Fibroblast of gingiva (primary cell): ENCODE data around the gene PTGES3L.
"Not testable (repeated sequence)": the region's sequence is repeated elsewhere in the genome, so short reads cannot be mapped to it uniquely, and the experiment has no call there.

Experiments
- DNase-seq: peaks from one replicate; pipeline ENCODE4 v3.0.0-alpha.2; 2011; ENCODE audit warnings: low read depth

Gene PTGES3L

DNA sequence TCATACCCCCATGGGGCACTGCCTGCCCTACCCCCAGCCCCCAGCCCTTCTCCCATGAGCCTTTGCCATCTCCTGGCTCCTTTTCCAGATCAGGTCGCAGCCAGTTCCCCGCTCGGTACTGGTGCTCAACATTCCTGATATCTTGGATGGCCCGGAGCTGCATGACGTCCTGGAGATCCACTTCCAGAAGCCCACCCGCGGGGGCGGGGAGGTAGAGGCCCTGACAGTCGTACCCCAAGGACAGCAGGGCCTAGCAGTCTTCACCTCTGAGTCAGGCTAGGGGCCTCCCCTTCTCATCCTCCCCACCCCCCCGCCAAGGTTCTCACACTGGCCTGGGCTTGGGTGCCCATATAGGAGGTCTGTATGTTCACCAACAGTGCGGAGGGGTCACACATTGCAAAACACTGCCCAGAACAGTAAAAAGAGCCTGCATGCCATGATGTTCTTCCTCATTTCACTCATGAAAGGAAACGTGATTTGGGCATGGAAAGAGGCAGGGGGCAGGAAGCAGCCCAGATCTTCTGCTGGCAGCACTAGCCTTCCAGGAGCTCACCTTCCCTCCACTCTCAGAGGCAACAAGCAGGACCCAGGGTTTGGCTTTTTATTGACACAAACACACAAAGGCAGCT lies 34.3 kb upstream of the PTGES3L start:
- no peak for DNase-seq

DNA sequence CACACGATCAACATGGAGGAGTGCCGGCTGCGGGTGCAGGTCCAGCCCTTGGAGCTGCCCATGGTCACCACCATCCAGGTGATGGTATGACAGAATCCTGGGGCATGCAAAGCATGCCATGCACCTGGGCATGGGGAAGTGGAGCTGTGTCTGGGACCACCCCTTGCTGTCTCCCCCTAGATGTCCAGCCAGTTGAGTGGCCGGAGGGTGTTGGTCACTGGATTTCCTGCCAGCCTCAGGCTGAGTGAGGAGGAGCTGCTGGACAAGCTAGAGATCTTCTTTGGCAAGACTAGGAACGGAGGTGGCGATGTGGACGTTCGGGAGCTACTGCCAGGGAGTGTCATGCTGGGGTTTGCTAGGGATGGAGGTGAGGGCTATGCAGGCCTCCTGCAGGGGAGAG lies 33.4 kb upstream of the PTGES3L start:
- DNase-seq, result no peak

DNA sequence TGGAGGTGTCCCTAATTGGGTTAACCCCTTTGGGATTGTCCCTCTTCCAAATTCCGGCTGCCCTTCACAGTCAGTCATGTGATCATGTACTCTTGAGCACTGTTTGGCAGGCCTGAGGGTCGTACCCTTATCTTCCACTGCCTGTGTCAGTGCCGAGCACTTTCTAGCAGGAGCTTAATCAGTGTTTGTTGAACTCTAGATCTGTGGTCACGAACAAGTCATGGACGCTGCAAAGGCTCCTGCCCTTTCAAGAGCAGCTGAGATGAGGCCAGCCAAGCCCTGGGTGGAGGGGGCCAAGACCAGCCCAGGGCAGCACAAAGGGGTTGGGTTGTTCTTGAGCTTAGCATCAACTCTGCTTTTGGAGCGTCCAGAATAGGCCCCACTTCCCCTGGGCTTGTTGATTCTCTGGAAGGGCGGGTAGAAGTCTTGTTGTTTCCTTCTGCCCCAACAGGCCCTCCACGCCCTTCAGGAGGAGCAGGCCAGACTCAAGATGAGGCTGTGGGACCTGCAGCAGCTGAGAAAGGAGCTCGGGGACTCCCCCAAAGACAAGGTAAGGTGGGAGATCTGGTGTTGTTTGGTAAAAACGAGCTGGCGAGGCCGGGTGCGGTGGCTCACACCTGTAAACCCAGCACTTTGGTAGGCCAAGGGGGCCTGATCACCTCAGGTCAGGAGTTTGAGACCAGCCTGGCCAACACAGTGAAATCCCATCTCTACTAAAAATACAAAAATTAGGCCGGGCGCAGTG lies 32.0 kb upstream of the PTGES3L start:
- no peak for DNase-seq

DNA sequence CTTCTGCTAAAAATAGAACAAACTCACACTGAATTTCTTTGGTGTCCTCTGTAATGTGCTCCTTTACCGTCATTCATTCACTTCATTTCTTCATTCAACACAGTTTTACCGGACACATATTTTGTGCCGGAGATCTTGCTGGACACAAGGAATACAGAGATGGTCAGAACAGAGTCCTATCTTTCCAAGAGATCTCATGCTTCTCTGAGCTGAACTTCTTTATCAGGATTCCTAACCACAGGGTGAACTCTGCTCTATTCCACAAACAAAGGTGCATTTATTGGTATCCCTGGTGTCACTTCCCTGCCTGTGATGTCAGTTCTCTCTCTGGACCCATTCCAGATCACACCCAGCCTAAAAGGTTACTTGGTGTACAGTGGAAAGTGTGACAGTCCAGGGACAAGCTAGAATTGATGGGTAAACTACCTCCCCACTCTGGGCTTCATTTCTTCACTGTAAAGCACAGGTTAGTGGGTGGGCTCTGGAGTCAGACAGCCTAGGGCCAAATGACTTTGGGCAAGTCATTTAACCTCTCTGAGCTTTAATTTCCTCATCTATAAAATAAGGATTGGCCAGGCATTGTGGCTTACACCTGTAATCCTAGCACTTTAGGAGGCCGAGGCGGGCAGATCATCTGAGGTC lies 30.9 kb upstream of the PTGES3L start:
- DNase-seq, result no peak

DNA sequence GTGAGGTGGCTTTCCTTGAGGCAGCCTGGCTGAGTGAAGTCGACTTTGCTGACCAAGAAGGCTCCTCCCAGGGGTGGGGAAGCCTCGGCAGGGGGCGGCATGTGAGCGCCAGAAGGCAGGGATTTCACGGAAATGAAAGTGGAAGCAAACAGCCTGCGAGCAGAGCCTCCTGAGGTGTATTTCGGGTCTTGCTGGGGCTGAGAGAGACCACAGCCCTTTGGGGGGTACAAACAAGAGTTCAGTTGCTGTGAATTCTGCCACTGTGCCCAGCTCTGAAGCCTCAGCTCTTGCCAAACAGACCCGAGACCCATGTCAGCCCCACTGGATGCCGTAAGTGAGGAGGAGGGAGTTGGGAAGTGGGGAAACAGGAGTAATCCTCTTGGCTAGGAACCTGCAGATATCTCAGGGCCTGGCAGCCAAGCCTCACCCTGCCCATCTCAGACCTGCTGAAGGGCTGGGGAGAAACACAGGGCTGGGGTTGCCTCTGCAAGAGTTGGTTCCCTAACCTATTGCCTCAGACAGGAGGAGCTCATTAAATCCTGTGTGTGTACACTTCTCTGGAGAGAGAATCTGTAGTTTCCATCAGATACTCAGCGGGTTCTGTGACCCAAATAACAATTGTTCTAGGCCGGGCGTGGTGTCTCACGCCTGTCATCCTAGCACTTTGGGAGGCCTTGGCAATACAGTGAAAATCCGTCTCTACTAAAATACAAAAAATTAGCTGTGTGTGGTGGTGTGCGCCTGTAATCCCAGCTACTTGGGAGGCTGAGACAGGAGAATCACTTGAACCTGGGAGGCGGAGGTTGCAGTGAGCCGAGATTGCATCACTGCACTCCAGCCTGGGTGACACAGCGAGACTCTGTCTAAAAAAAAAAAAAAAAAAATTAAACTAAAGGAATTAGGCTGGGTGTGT lies 27.0 kb upstream of the PTGES3L start, which contains the start of gene IFI35:
Gene IFI35 (plus strand): TSS at position 146 of the 913 bp plus-strand sequence. CDS start 164 bp downstream, at position 310.
- DNase-seq, result peak; percentile 83

DNA sequence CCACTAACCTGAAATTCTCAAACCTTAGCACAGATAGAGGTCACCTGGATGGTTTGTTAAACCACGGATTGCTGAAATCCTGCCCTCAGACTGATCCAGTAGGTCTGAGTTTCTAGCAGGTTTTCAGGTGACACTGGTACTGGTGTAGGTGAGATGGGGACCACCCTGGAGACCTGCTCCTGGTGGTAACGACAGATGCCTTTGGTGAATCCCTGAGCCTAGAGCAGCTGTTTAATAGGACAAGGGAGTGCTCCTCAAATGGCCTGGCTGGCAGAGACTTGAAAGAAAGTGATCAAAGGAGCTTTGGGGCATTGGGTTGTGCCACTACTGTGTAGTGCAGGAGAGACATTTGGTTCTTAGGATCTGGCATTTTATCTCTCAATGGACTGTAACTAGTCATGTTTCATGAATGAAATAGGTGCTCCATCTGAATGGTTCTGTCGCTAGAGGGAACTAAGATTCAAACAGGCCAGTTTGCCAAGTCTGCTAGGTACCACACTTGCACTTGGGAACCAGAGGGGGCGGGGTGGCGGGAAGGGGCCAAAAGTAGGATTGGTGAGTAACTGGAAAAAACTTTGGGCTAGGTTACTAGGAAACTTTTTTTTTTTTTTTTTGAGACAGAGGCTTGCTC lies 23.8 kb upstream of the PTGES3L start:
- peak; percentile 41 for DNase-seq

DNA sequence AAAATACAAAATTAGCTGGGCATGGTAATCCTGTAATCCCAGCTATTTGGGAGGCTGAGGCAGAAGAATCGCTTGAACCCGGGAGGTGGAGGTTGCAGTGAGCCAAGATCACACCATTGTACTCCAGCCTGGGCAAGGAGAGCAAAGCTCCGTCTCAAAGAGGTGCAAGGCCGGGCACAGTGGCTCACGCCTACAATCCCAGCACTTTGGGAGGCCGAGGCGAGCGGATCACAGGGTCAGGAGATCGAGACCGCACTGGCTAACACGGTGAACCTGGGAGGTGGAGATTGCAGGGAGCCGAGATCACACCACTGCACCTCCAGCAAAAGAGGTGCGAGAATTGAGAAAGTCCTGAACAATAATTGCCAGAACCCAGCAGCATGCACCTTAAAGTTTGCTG lies 21.0 kb upstream of the PTGES3L start:
- DNase-seq, result not testable (repeated sequence)

DNA sequence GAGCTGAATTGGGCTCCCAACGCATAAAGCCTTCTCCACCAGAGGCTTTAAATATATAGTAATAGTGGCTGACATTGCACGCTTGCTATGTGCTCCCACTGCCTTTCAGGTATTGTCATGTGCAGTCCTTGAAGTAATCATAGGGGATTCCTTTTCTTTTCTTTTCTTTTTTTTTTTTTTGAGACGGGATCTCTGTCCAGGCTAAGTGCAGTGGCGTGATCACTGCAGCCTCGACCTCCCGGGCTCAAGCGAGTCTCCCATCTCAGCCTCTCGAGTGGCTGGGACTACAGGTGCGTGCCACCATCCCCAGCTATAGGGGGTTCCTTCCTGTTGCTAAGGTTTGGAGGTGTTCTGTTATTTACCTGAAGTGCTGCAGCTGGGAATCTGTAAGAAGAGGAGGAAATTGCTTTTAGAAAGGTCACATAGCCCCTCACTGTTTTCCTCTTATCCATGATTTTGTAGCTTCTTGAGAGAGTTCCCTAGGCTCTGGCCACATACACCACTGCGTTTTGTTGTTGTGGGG lies 19.2 kb upstream of the PTGES3L start:
- DNase-seq, result no peak

DNA sequence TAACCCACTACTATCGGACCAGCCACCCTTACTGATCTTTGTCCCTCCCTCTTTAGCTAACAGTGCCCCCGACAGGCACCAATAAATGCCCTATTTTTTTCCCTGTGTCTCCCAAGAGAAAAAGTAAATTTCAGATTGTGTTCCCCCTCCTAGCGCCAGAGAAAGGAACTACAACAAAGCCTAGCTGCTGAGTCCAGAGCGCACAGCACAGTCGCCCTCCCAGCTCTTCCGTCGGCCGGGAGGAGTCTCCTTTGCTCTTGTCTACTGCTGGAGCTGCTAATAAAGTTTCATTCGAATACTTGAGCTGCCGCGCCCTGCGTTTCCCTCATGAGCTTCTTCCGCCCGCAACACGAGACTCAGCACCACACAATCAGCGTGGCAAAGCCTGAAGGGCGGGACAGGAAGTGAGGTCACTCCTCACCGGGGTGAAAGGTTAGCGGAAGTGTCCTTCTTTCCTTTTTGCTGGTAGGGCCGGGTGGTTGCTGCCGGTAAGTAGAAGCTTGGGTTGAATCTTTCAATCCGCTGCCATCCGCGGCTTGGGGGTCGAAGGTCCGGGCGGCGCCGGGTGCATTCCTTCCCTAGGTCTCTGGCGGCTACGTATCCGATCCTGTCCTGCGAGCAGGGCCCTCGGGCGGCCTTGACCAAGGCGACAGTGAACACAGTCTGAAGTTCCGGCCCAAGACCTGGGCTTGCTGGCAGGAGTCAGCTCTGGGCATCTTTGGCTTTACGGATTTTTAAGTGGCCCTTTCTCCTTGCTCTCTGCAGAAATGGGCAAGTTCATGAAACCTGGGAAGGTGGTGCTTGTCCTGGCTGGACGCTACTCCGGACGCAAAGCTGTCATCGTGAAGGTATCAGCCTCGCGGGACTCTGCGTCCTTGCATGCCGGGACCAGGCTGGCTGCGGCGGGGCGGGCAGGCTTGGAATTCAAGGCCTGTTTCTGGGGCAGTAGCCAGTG lies 18.4 kb upstream of the PTGES3L start, which contains the start of gene RPL27:
Gene RPL27 (plus strand): TSS at position 436 of the 955 bp plus-strand sequence. CDS start 332 bp downstream, at position 768.
- peak; percentile 100 for DNase-seq

DNA sequence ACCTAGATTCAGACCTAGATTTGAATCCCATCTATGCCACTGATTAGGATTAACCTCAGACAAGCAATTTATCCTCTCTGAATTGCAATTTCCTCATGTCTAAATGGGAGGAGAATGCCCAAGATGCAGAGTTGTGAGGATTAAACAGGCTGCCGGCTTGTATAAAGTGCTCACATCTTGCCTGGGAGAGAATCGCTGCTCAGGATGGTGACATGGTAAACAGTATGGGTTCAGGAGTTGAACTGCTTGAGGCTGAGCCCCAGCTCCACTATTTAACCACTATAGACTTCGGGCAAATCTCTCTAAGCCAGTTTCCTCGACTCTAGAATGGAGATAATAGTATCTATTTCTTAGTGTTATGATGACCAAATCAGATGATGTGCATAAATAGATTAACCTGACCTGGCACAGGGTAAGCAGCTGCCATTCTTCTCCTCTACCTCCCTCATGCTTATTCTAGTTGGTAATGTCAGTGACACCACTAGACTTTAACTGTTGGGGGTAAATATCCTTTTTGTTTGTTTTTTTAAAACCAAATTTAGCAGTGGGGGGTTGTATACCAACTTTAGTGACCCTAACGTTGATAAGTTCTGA lies 17.6 kb upstream of the PTGES3L start:
- no peak for DNase-seq

DNA sequence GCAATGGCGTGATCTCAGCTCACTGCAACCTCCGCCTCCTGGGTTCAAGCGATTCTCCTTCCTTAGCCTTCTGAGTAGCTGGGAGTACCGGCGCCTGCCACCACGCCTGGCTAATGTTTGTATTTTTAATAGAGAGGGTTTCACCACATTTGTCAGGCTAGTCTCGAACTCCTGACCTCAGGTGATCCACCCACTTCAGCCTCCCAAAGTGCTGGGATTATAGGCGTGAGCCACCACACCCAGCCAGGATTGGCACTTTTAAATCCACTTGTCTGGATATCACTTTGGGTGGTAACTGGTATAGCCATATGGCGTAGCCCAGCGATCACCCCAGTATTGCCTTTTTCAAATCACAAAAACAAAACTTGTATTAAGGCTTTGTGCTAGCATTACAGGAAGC lies 14.0 kb upstream of the PTGES3L start:
- DNase-seq, result not testable (repeated sequence)

DNA sequence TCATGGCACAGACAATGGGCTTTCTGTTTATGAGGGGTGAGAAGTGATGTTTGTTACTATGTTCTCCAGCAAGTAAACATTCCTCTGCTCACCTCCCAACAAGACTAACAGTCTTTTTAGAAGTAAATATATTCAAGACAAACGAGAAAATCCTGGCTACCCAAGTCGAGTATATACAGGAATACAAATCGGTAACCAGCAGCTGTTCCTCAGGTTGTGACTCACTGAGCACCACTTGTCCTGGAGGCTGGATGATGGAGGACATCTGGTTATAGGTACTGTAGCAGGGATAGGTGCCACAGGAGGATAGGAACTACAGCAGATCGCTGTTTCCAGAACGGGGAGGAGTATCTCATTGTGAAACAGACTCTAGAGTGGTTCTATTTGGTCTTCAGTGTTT lies 13.0 kb upstream of the PTGES3L start:
- no peak for DNase-seq

DNA sequence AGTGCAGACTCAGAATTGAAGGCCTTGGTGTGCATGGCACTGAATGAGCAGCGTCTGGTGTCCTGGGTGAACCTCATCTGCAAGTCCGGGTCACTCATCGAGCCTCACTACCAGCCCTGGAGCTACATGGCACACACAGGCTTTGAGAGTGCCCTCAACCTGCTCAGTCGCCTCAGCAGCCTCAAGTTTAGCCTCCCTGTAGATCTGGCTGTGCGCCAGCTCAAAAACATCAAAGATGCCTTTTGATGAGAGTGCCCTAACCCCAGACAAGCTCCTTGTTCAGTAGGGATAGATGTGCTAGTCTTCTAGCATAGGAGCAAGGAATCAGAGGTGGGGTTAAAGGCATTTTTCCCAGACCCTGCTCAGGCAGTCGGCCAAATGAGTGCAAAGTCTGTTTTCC lies 11.6 kb upstream of the PTGES3L start:
- DNase-seq, result no peak

DNA sequence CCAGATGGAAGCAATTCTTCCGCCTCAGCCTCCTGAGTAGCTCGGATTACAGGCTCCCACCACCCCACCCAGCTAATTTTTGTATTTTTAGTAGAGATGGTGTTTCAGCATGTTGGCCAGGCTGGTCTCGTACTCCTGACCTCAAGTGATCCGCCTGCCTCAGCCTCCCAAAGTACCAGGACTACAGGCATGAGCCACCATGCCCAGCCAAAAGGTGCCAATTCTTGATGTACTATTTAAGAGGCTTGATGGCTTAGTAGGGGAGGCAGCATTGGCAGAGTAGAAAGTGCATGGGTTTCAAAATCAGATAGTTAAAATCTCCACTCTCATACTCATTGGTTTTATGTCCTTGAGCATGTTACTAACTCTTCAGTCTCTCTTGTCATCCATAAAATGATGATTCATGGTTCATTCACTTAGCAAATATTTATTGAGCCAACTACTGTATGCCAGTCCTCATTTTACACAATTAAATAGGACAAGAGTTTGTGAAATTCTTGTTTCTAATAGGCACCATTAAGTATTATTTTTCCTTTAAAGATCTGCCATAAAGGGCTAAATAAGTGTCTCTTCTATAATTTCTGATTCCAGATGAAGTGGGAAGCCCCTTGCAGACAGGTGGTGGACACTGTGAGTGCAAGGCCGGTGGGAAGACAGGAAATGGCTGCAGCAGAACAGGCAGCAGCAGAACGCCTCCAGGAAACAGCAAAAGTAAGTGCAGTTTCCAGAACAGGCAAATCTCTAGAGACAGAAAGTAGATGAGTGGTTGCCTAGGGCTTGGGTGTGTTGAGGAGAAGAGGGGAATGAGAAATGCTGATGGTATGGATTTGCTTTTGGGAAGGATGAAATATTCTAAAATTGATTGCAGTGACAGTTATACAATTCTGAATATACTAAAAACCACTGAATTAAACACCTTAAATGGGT lies 10.1 kb upstream of the PTGES3L start:
- DNase-seq, result peak; percentile 50

DNA sequence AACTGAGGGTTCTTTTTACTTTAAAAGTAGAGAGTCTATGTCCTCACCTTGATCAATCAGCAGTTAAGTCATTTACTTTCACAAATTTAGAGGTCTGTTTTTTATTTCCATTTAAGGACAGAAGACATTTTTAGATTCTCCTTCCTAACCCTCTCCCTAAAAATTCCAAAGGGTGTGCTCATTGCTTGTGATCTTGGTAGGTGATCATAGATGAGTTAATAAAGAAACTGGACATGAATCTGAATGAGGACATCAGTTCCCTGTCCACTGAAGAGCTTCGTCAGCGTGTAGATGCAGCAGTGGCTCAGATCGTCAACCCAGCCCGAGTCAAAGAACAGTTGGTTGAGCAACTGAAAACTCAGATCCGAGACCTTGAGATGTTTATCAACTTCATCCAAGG lies 9.3 kb upstream of the PTGES3L start:
- no peak for DNase-seq

DNA sequence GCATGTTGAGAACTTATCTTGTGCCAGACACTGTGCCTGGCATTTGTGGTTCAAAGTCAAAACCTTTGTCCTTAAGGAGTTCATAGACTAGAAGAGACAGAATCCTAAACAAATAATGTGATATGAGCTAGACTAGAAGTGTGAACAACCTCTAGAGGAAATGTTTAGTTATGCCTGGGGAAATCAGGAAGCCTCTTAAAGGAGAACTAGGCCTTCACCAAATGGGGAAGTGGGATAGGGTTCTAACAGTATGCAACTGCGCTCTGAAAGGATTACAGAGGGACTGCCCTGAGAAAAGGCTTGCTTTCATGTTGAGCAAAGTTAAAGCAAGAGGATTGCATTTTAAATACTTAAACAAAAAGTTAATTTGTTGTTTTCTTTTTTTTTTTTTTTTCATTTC lies 5.3 kb upstream of the PTGES3L start:
- DNase-seq, result no peak

DNA sequence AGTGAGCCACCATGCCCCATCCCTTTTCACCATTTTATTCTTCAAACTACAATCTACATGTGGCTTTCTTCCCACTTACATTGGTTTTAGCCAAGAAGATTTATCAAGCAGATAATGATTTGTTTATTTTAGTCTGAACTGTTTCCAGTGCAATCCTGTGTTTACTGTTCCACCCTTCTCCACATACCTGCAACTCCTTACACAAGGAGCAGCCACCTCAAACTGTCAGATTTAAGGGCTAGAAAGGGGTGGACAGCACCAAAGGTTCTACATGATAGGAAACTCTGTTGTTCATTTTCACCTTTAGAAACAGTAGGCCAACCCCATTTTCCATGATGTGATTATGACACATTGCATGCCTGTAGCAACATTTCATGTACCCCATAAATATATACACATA lies 2.4 kb upstream of the PTGES3L start:
- no peak for DNase-seq

DNA sequence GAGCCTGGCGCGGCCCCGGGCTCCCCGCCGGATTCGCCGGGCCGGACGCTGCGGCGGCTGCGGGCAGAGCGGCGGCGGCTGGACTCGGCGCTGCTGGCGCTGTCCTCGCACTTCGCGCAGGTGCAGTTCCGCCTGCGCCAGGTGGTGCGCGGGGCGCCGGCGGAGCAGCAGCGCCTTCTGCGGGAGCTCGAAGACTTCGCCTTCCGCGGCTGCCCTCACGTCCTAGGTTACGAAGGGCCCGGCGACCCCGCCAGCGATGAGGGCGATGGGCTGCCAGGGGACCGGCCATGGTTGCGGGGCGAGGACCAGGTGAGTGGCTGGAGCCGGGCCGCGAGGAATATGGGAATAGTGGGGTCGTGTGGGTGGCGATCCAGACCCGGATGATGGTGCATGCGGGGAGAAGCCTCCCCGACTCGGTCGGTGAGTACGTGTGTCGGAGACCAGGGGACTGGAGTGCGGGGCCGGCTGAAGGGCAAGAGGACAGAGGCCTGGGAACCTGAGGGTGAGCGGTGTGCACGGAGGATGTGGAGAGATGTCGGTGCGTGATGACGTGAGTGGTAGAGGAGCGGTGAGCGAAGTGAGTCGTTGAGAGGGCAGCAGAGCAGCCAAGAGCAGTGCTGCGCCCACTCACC lies 1.0 kb upstream of the PTGES3L start:
- DNase-seq, result no peak
